NCI-H2171 (cell line): ENCODE measurements around the gene LAMA2.

Source experiments
- DNase-seq: peaks from one replicate; lab custom pipeline; 2025; lab: John Stamatoyannopoulos, UW

The LAMA2 gene

GRCh38 chr6:129448965-129449364, 566.0 kb downstream of the LAMA2 start:
- no peak for DNase-seq

- no peak for DNase-seq
Measured at GRCh38 chr6:129451187-129451586, 568.2 kb downstream of the LAMA2 start.

GRCh38 chr6:129453073-129453472, 570.1 kb downstream of the LAMA2 start:
- DNase-seq, result no peak

- DNase-seq, result no peak
Measured at GRCh38 chr6:129454488-129454887, 571.5 kb downstream of the LAMA2 start.

- no peak for DNase-seq
Measured at GRCh38 chr6:129455126-129455769, 572.3 kb downstream of the LAMA2 start.

- no peak for DNase-seq
Measured at GRCh38 chr6:129460221-129460620, 577.3 kb downstream of the LAMA2 start.

GRCh38 chr6:129469070-129469662, 586.2 kb downstream of the LAMA2 start:
- no peak for DNase-seq

GRCh38 chr6:129472239-129472638, 589.3 kb downstream of the LAMA2 start:
- DNase-seq, result no peak

- no peak for DNase-seq
Measured at GRCh38 chr6:129473546-129473945, 590.6 kb downstream of the LAMA2 start.

- no peak for DNase-seq
Measured at GRCh38 chr6:129475477-129476247, 592.7 kb downstream of the LAMA2 start.

- DNase-seq, result no peak
Measured at GRCh38 chr6:129476248-129476564, 593.3 kb downstream of the LAMA2 start.

- DNase-seq, result no peak
Measured at GRCh38 chr6:129476810-129477209, 593.9 kb downstream of the LAMA2 start.

- no peak for DNase-seq
Measured at GRCh38 chr6:129478379-129478778, 595.4 kb downstream of the LAMA2 start.

- no peak for DNase-seq
Measured at GRCh38 chr6:129481706-129482105, 598.8 kb downstream of the LAMA2 start.

- DNase-seq, result no peak
Measured at GRCh38 chr6:129485746-129486145, 602.8 kb downstream of the LAMA2 start.

- DNase-seq, result no peak
Measured at GRCh38 chr6:129486327-129486726, 603.4 kb downstream of the LAMA2 start.

GRCh38 chr6:129488313-129488712, 605.4 kb downstream of the LAMA2 start:
- no peak for DNase-seq

GRCh38 chr6:129489215-129489765, 606.4 kb downstream of the LAMA2 start:
- no peak for DNase-seq

GRCh38 chr6:129490521-129491255, 607.8 kb downstream of the LAMA2 start:
- no peak for DNase-seq

GRCh38 chr6:129491436-129491835, 608.5 kb downstream of the LAMA2 start:
- no peak for DNase-seq

GRCh38 chr6:129492260-129492659, 609.3 kb downstream of the LAMA2 start:
- DNase-seq, result no peak

GRCh38 chr6:129493354-129493902, 610.5 kb downstream of the LAMA2 start:
- DNase-seq, result no peak
